ENCODE data around the gene RETNLB. TPM values are rescaled to one million over a fixed set of nuclear protein-coding genes. Genes with fewer than 3 reads are reported as not detected.

Gene RETNLB
- total RNA-seq, 1 donor from 2014 or later, result not detected

DNA sequence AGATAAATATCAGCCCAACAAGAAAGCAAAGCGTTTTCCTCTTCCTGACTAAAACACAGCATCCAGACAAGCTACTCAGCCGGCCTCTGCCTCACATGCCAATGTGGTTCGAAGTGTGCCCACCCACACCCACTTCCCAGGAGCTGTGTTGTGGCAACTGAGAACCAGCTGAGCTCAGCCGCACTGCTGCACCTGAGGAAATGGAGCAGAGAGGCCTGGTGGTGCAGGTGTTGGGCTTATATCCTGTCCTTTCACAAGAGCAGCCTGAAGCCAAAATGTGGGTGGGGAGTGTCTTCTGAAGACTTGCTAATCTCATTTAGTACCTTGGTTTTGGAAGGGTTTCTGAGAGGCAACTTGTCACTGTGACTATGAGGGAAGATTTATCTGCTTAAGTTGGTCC is 23.0 kb upstream of the RETNLB start:
- DNase-seq, result no peak
- H3K4me1 ChIP-seq, result no peaks in the 10 kb centered on the region
- intact Hi-C loops (cut with DNase I), result no loop called here
- H3K27ac ChIP-seq, result no peak overlapping the region
- H3K4me3 ChIP-seq, result no peak overlapping the region
- H3K9me3 ChIP-seq, result no peaks in the 10 kb centered on the region
- no peak for TF ChIP-seq CTCF (IDR thresholded peaks at IDR 0.05)
- H3K27me3 ChIP-seq (ENCODE audit: low read depth), result no peaks in the 10 kb centered on the region
- ATAC-seq, result no peak
- H3K36me3 ChIP-seq, result no peaks in the 10 kb centered on the region

GRCh38 chr3:108779496-108779895 is 22.3 kb upstream of the RETNLB start:
- H3K36me3 ChIP-seq, result no peaks in the 10 kb centered on the region
- no peak overlapping the region for H3K27ac ChIP-seq
- no peak for TF ChIP-seq CTCF (IDR thresholded peaks at IDR 0.05)
- intact Hi-C loops (cut with DNase I), result no loop called here
- H3K9me3 ChIP-seq, result no peaks in the 10 kb centered on the region
- no peaks in the 10 kb centered on the region for H3K4me1 ChIP-seq
- ATAC-seq (no peak), DNase-seq (no peak)
- H3K27me3 ChIP-seq (ENCODE audit: low read depth), result no peaks in the 10 kb centered on the region
- H3K4me3 ChIP-seq, result no peak overlapping the region

GRCh38 chr3:108775649-108776048 is 18.4 kb upstream of the RETNLB start:
- DNase-seq, result no peak
- Histone ChIP-seq H3K36me3 (no peaks in the 10 kb centered on the region), H3K9me3 (no peaks in the 10 kb centered on the region), H3K27me3 (ENCODE audit: low read depth) (no peaks in the 10 kb centered on the region), H3K4me3 (no peak overlapping the region), H3K4me1 (no peaks in the 10 kb centered on the region), H3K27ac (no peak overlapping the region)
- ATAC-seq, result no peak
- no peak for TF ChIP-seq CTCF (IDR thresholded peaks at IDR 0.05)
- intact Hi-C loops (cut with DNase I), result no loop called here

DNA sequence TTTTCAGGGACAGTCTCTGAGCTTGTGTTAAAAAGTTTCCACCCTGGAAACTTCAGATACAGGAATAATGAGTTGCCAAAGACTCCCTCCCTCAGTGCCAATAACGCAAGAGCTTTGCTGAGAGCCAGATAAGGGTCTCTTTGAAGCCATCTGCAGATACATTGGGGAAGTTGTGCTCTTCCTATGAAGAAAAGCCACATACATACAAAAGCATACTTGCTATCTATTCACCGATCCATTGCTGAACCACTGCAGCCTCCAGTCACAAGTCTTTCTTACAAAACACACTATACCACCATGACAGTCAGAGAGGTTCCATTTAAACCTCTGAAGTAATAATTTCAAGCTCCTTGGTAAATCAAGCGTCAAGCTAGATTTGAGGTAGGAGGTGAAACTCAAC is 10.0 kb upstream of the RETNLB start:
- Histone ChIP-seq H3K9me3 (no peaks in the 10 kb centered on the region), H3K27me3 (ENCODE audit: low read depth) (no peaks in the 10 kb centered on the region), H3K4me3 (no peak overlapping the region), H3K4me1 (no peaks in the 10 kb centered on the region), H3K36me3 (no peaks in the 10 kb centered on the region), H3K27ac (no peak overlapping the region)
- ATAC-seq (no peak), DNase-seq (no peak)
- TF ChIP-seq CTCF (IDR thresholded peaks at IDR 0.05), result no peak
- intact Hi-C loops (cut with DNase I), result no loop called here

GRCh38 chr3:108755686-108756085 is 1.5 kb downstream of the RETNLB start:
- intact Hi-C loops (cut with DNase I), result no loop called here
- DNase-seq (no peak), ATAC-seq (no peak)
- Histone ChIP-seq H3K27me3 (ENCODE audit: low read depth) (no peaks in the 10 kb centered on the region), H3K4me1 (no peaks in the 10 kb centered on the region), H3K4me3 (no peak overlapping the region), H3K27ac (no peak overlapping the region), H3K36me3 (no peaks in the 10 kb centered on the region), H3K9me3 (no peaks in the 10 kb centered on the region)
- TF ChIP-seq CTCF (IDR thresholded peaks at IDR 0.05), result no peak

- ATAC-seq (no peak), DNase-seq (no peak)
- Histone ChIP-seq H3K27ac (no peak overlapping the region), H3K27me3 (ENCODE audit: low read depth) (no peaks in the 10 kb centered on the region), H3K9me3 (no peaks in the 10 kb centered on the region), H3K36me3 (no peaks in the 10 kb centered on the region), H3K4me3 (no peak overlapping the region), H3K4me1 (no peaks in the 10 kb centered on the region)
- intact Hi-C loops (cut with DNase I), result no loop called here
- TF ChIP-seq CTCF (IDR thresholded peaks at IDR 0.05), result no peak
Measured at GRCh38 chr3:108744762-108745161, 12.4 kb downstream of the RETNLB start.

Measured in lower lobe of right lung (tissue), 2 donors.